ENCODE measurements around the gene DYNLRB2. TPM values are rescaled to one million over a fixed set of nuclear protein-coding genes. Genes with fewer than 3 reads are reported as not detected.

Gene DYNLRB2
- total and polyA plus RNA-seq, 2 experiments from 2014 or later, result not detected

DNA sequence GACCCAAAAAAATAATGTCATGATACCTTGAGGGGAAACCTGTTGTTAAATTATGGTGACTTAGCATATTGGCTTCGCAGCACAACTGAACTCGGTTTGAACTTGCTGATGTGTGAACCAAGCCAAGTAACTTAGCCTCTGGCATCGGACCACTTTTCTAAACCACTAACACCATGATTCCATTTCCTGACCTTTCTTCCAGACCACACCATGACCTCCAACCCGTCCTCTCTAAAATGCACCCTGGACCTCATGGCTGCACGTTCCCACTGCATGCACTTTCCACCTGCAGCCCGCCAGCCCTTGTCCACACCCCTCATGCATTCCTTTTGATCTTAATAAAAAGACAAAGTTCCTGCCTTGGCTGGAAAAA lies 29.3 kb downstream of the DYNLRB2 start:
- Histone ChIP-seq H3K27me3 (ENCODE audit: insufficient read depth) (no peaks in the 10 kb centered on the region), H3K36me3 (ENCODE audit: insufficient read depth) (no peaks in the 10 kb centered on the region), H4K20me1 (replicated peaks; ENCODE audit: insufficient read depth) (no peaks in the 10 kb centered on the region), H3K4me2 (no peak overlapping the region), H3K4me1 (ENCODE audit: insufficient read depth) (no peaks in the 10 kb centered on the region), H2AFZ (no peak overlapping the region), H3K27ac (ENCODE audit: low read depth) (no peak overlapping the region), H3K4me3 (no peak overlapping the region), H3F3A (replicated peaks; ENCODE audit: low read depth) (no peaks in the 10 kb centered on the region), H3K79me2 (replicated peaks; ENCODE audit: insufficient read depth) (no peaks in the 10 kb centered on the region), H3K9me2 (ENCODE audit: insufficient read depth) (peaks cover 19% of the 10 kb centered on the region)
- Mint-ChIP-seq H3K27ac (no peak overlapping the region), H3K4me1 (no peaks in the 10 kb centered on the region), H3K4me3 (no peak overlapping the region), H3K9me3 (peaks cover 11% of the 10 kb centered on the region), H3K27me3 (ENCODE audit: insufficient read depth, low read depth, poor library complexity) (peaks cover 7% of the 10 kb centered on the region), H3K36me3 (ENCODE audit: low read depth) (peaks cover 5% of the 10 kb centered on the region; the same call in 2 of the 3 replicates)
- ATAC-seq (no peak), DNase-seq (ENCODE audit: low spot score) (no peak)
- TF ChIP-seq EZH2 (IDR thresholded peaks at IDR 0.05; ENCODE audit: low read depth, unreplicated experiment), result no peak
- TF ChIP-seq, protein P1, sequence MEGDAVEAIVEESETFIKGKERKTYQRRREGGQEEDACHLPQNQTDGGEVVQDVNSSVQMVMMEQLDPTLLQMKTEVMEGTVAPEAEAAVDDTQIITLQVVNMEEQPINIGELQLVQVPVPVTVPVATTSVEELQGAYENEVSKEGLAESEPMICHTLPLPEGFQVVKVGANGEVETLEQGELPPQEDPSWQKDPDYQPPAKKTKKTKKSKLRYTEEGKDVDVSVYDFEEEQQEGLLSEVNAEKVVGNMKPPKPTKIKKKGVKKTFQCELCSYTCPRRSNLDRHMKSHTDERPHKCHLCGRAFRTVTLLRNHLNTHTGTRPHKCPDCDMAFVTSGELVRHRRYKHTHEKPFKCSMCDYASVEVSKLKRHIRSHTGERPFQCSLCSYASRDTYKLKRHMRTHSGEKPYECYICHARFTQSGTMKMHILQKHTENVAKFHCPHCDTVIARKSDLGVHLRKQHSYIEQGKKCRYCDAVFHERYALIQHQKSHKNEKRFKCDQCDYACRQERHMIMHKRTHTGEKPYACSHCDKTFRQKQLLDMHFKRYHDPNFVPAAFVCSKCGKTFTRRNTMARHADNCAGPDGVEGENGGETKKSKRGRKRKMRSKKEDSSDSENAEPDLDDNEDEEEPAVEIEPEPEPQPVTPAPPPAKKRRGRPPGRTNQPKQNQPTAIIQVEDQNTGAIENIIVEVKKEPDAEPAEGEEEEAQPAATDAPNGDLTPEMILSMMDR (conservative IDR thresholded peaks at IDR 0.05; ENCODE audit: low read depth in 2 of 2), result no peak
- TF ChIP-seq REST (IDR thresholded peaks at IDR 0.05; ENCODE audit: unreplicated experiment), result no peak
- TF ChIP-seq, protein P2, sequence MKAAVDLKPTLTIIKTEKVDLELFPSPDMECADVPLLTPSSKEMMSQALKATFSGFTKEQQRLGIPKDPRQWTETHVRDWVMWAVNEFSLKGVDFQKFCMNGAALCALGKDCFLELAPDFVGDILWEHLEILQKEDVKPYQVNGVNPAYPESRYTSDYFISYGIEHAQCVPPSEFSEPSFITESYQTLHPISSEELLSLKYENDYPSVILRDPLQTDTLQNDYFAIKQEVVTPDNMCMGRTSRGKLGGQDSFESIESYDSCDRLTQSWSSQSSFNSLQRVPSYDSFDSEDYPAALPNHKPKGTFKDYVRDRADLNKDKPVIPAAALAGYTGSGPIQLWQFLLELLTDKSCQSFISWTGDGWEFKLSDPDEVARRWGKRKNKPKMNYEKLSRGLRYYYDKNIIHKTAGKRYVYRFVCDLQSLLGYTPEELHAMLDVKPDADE (IDR thresholded peaks at IDR 0.05), result no peak
- no peak for TF ChIP-seq ZNF114 (CRISPR knock-in tag; IDR thresholded peaks at IDR 0.05)
- TF ChIP-seq STAT1 (IDR thresholded peaks at IDR 0.05; ENCODE audit: unreplicated experiment), result no peak
- no peak for TF ChIP-seq ZNF462 (CRISPR knock-in tag; IDR thresholded peaks at IDR 0.05)
- no peak for TF ChIP-seq JUNB (IDR thresholded peaks at IDR 0.05; ENCODE audit: unreplicated experiment)
- TF ChIP-seq NANOG (IDR thresholded peaks at IDR 0.05; ENCODE audit: borderline replicate concordance), result no peak
